HG03432 (cell line): ENCODE data around the gene CLBA1.

Experiments used
- ATAC-seq: cut with Tn5 transposase; IDR thresholded peaks from one replicate; pipeline ENCODE4 v1.9.1; 2021; ENCODE audit warnings: mild to moderate bottlenecking, moderate library complexity; ENCODE audit not compliant: unreplicated experiment

Gene CLBA1

GRCh38 chr14:105043641-105044040 is 58.1 kb downstream of the CLBA1 start:
- ATAC-seq, result no peak
